Smooth muscle cell of the brain vasculature (primary cell): Measurements from ENCODE around the gene LHPP.

ENCODE experiments used
- DNase-seq: peaks from one replicate; pipeline ENCODE4 v3.0.0-alpha.2; 2012; ENCODE audit warnings: low read depth, low spot score

The LHPP gene

DNA sequence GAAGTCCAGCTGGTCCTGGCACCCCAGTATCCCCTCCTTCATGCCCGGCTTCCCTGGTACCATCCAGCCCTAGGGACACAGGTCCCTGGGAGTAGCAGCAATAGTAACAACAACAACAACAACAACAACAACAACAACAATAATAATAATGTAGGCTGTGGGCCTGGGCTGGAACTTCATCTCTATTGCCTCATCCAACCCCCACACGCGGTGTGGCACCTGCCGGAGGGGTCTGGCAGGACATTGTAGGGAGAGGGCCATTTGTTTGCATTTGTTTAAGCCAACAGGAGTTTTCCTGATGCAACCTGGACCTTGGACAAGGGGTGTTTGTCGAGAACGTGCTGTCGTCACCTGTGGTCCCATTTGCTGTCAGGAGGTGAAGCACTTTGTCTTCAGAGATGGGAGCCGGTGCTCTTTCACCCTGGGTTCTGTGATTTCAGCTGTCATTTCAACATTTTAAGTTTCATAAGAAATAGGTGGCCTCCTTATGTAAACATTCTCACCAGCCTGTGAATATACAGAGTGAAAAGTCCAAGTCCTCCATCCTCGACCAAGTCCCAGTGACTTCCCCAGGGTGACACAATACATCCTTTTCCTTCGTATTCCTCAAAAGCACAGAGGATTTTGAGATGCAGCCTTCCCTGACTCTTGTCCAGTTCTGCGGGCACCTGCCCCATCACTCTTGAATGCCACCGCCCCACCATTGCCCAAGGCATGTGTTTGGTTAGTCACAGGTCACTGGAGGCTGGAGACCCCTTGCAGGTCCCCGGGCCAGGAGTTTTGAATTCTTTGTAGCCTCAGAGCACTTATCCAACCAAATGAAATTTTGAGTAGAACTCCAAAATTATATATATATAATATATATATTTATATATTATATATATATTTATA is 9.2 kb downstream of the LHPP start:
- no peak for DNase-seq

DNA sequence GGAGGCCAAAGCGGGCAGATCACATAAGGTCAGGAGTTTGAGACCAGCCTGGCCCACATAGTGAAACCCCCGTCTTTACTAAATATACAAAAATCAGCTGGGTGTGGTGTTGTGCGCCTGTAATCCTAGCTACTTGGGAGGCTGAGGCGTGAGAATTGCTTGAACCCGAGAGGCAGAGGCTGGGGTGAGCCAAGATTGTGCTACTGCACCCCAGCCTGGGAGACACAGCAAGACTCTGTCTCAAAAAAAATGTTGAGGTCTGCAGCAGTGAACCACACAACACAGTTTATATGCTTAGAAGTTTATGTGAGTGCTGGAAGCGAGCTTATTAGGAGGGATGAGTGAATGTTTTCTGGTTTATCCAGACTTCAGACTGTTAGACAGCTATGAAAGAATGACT is 10.4 kb downstream of the LHPP start:
- no peak for DNase-seq

DNA sequence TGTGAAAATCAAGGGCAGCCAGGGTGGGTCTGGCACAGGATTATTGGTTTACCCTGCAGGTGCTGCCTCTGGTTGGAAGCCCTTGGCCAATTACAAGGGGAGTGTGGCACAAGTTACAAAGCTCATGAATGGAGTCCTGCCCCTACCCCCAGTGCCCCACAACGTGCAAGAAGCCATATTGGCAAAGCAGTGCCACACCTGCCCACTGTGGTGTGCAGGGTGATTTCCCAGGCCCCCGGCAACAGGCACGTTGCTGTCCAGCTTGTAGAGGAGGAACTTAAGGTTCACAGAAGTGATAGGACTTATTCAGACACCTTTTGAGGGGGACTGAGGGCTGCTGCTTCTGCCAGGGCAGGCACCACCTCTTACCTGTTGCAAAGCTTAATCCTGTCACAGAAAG is 11.4 kb downstream of the LHPP start:
- DNase-seq = no peak

DNA sequence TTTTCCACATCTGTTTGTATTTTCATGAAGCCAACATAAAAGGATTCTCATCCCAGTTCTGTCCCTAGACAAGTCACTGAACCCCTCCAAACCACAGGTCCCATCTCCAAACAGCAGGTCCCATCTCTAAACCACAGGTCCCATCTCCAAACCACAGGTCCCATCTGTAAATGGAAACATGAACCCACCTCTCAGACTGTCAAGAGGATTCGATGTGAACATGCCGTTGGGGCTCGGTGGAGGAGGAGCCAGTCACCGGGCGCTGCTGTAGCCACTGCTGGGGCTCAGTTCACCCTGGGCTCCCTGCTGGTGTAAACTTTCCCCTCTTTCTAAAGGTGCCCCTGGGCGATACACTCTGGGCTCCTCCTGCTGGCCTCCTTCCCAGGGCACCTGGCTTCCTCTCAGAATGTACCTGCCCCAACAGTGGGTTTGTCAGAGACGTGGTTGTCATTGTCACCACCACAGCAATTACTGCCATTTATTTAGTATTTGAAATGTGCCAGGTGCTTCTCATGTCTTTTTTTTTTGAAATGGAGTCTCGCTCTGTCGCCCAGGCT is 13.0 kb downstream of the LHPP start:
- DNase-seq = no peak

DNA sequence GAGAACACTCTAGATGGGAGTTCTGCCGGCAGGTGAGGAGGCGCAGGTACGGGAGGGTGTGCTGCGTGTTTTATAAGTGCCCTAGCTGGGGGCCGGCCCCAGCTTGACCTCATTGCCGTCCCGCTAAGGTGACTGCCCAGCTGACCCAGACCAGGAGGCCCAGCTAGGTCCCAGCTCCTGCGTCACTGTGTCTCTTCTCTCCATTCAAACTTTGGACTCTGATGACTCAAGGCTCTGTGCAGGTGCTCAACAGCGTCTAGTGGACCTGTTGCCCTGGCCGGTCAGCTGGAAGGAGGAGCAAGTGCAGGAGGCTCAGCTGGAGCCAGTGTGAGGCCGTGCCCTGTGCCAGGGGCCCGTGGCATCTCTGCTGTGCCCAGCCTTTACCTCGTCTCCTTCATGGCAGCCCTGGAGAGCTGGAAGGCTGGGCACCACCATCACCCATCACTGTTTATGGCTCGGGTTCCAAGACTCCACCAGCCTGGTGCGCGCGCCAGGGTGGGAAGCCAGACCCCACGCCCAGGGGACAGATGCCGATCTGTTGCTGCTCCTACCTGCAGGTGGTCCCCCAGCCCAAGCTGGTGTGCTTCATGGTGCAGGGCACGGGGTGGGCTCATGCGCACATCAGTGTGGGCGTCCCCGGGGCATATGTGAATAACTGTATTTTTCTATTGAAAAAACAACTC is 14.6 kb downstream of the LHPP start:
- no peak for DNase-seq

DNA sequence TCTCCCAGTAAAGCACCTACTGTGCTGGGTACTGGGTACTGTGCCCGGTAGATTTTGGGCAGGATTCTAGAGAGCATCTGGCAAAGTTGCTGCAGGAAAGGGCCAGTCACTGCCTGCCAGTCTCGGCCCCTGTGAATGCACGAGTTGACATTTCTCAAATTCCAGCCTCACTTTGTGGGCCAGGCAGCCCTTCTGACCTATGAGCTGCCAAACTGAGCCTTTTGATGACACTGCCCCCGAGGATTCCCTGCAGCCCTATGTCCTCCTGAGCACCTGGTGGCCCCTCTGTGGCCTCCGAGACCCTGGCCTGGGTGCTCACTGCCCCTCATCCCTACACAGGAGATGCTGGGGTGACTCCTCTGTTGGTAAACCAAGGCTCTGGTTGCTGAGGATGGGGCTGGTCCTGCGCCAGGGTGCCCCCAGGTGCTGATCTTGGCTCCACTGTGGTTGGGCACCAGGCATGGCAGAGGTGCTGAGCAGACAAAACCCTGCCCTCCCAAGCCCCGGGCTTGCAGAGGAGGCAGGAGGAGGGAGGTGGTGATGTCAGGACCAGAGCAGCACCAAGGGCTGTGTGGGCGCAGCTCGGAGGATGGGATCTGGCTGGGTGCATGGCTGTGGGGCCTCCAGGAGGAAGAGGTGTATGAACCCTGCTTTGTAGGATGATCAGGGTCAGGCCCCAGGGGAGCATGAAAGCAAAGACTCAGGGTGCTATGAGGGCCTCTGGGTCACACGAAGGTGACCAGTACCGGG is 16.2 kb downstream of the LHPP start:
- no peak for DNase-seq

DNA sequence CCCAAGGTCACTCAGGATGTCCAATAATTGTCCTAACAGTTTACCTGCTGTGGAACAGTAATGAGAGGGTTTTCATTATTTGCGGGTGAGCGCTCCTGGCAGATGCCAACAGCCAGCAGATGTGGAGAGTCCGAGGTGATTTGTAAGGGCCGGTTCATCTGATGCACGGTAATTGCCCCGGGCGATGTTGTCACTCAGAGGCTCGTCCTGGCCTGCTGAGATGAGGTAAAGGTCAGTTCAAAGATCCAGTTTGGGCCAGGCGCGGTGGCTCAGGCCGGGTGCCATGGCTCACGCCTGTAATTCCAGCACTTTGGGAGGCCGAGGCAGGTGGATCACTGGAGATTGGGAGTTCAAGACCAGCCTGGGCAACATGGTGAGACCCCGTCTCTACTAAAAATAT is 16.9 kb downstream of the LHPP start:
- DNase-seq = no peak

DNA sequence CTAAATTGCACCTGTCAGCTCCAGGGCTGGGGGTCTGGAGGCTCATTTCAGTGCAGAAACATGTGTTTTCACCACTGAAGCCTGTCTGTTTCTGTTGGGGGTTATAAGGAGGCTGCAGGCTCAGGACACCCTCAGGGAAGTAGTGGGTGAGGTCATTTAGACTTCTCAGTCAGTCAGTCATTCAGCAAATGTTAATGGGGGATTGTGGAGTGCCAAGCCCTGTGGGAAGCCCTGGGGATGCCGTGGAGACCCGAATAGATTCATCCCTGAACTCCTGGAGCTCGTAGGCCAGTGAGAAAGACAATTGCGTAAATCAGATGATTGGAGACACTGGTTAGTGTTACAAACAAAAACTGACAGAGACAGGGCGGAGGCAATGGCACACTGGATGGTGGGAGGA is 19.2 kb downstream of the LHPP start:
- no peak for DNase-seq

DNA sequence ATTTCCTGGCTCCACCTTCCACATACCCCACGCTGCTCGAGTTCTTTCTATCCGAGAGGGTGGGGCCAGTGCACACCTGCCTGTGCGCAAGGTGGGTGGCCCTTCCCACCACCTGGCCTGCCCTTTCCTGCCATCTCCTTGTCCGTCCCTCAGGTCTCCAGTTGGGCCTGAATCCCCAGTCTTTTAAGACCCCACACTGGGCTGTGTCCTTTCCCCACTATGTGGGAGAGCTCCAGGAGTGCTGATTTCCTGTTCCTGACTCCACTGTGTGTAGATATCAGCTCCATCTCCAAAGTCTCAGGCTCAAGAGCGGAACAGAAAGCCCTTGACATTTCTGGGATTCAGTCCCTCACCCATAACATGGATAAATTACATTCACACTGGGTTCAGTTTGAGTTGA is 20.1 kb downstream of the LHPP start:
- no peak for DNase-seq

DNA sequence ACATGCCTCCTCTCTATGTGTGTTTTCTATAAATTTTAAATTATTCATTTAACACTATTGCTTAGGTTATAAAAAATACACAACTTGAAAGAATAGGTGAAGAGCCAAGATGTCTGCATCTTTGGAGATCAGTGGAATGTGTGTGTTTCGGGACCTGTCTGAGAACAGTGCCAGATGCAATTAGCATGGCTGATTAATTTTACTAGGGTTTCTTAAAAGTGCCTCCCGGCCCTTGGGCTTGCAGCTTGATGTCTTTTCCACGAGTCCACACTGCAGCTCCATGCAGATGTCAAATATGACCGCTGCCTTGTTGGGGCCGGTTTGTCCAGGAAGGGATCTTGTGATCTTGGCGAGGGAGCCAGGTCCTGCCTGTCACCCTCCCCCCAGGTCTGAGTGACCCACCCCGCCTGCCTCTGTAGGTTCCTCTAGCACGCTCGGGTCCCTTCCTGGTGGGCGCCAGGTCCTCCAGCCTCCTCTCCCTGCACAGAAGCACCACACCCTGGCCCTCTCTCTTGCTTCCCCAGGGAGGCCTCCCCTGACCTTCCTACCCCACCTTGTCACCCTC is 20.7 kb downstream of the LHPP start:
- no peak for DNase-seq

DNA sequence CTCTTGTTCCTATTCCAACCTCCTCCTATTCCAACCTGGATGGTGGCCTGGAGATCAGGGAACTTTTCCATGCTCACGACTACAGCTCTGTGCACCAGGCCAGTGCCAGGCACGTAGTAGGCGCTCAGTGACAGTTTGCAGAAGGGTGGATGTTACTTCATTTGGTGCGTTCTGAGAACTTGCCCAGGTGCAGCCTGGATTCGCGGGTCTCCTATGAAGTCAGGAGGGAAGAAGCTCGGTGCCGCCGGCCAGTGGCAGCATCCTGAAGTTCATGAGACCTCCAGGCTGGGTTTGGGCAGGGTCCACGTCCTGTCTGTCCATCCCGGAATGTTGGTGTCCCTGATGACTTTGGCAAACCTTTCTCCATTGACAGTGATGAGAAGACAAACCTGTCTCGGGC is 21.3 kb downstream of the LHPP start:
- no peak for DNase-seq

DNA sequence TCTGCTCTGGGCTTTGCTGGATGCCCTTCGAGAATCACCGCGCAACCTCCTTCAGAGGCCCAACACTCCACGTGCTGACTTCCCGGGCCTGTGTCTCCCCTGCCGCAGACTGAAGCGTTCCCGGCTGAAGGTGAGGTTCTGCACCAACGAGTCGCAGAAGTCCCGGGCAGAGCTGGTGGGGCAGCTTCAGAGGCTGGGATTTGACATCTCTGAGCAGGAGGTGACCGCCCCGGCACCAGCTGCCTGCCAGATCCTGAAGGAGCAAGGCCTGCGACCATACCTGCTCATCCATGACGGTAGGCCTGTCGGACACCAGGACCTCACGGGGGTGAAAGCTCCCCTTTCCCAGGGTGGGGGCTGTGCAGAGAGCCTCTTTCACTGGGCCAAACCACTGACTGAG is 22.4 kb downstream of the LHPP start:
- DNase-seq = no peak

DNA sequence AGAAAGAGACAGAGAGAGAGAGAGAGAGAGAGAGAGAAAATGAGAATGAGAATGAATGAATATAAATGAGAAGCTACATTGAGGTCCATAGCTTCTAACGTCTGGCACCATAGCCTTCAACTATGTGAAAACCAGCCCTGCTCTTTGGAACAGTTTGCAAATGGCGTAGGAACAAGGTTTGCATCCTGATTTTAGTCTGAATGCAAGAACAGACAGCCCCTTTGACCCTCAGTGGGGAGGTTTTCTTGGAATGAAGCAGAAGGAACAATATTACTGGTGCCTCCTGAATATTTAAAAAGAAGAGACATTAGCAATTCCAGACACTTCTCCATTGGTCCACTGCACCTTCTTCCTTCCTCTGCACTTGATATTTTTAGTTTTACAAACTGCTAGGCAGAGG is 23.0 kb downstream of the LHPP start:
- DNase-seq = no peak

DNA sequence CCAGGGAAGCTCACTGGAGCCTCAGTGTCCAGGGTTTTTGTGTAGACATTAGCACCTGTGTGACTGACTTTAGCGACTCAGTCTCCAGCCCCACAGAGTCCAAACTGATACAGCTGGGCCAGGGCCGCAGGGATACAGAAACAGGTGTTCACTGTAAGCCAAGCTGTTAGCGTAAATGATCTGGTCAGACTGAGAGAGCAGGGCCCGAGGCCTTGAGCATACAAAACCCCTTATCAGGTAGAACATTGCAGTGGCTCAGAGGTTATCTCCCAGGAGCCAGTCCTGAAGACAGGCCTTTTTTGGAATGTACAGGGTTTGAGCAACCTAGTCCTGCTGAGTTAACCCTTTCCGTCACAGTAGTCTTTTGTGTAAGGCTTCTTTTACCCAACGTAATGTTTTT is 25.0 kb downstream of the LHPP start:
- DNase-seq = no peak

DNA sequence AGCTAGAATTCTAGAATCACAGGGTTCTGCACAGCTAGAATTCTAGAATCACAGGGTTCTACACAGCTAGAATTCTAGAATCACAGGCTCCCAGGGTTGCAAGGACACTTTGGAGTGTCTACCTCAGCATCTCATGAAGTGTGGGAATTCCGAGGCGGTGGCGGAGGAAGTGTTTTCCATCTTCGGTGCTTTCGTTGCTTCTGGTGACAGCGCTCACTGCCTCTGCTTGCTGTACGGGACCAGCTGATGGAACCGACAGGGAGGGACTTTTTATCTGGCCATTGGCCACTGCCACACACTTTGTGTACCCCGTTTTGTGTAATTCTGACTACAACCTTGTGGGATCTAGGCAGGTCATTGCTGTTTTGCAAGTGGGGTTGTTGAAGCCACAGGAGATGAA is 29.5 kb downstream of the LHPP start:
- DNase-seq = no peak

DNA sequence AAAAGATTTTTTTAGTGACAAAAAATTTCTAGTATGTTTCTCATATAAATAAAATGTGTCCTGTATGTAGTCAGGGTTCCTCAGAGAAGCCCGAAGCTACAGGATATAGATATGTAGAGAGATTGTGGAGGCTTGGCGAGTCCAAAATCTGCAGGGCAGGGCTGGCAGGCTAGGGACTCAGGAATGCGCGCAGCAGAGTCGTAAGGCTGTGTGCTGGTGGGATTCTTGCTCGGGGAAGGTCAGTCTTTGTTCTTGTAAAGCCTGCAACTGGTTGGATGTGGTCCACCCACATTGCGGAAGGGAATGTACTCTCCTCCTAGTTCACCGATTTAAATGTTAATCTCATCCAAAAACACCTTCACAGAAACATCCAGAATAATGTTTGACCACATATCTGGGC is 30.6 kb downstream of the LHPP start:
- no peak for DNase-seq

DNA sequence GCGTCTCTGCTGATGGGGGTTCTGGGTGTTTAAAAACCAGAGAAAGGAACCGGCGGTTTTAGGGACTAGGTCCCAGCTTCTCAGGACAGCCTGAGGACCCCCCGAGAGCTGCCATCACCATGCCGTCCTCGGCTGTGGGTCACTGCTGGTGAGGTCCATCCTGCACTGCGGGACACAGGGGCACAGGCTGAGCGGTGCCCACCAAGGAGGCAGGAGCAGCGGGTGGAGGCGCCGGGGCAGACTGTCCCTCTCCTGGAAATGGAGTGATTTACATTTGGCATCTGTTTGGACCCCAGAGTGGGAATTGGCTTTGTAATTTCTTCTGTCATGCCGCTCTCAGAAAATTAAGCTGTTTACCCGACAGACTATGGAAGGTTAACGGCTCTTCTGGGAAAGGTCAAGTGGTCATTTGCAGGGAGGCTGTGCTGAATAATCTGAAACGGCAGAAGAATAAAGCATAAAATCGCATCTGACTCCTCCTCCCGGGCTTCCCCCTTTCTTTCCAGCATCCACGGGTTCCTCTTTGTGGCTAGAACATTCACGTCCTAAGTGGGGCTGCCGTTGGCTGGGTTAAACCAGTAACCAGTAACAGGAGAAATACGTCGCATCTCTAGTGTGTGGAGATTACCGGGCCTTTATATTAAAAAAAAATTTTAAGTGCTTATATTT is 31.7 kb downstream of the LHPP start:
- DNase-seq = no peak

DNA sequence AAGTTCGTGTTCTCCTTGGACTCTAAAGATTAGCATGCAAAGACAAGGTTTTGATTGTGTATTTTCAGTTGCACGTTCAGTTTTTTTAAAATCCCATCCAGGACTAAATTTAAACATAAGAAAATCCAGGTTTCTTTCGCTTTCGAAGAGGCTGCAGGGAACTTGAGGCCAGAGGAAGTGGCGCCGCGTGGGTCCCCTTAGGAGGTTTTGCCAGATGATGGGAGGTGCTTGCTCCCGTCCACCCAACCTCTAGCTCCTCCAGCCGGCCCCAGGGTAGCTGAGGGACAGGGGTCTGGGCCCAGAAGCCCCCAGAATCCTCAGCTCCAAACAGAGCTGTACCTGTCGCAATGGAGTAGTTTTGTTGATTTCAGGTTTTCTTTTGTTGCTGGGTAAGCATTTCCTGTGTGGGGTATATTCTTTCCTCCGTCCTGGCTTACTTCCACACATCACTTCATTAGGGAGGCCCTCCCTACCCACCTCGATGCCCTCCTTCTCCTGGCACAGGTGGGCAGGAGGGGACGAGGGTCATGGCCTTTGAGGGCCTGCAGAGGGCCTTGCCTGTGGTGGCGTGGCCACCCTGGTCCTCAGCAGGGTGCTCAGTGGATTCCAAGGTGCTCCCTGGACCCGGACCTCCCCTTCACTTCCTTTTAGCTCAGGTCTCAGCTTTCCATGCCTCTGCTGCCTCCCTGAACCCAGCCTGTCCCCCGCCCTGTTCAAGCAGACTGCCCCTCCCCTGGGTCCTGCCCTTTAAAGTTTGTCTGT is 32.6 kb downstream of the LHPP start:
- no peak for DNase-seq

DNA sequence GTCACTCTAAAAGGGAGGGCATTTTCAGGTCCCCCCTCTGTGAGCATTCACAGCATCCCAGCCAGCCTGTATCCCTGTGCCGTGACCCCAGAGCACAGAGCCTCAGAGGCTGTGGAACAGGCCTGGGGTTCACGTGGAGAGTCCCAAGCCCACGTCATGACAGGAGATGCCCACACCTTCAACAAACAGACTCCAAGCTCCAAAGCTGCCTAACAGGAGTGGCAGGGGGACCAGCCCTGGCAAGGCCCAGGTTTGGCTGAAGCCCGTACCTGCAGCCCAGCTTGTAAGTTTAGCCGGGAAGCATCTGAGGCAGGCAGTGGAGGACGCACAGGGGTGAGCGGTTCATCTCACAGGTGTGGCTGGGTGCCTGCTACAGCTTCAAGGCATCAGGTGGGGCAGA is 33.5 kb downstream of the LHPP start:
- DNase-seq = no peak

DNA sequence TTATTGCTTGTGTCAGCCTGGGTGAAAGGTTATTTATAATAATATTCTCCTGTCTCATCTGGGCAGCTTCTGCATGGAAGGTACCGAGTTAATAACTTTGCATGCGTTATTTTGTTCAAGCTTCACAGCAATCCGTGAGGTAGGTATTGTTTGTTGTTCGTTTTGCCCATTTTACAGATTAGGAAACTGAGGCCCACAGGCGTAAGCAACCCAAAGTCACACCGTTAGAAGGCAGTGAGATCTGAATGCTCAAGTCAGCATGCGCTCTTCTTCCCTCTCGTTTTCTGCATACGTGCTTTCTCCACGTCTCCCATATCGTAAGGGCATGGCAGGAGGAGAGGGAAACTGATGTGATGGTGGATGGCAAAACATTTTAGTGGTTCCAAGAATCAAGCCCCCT is 34.1 kb downstream of the LHPP start:
- DNase-seq = no peak

DNA sequence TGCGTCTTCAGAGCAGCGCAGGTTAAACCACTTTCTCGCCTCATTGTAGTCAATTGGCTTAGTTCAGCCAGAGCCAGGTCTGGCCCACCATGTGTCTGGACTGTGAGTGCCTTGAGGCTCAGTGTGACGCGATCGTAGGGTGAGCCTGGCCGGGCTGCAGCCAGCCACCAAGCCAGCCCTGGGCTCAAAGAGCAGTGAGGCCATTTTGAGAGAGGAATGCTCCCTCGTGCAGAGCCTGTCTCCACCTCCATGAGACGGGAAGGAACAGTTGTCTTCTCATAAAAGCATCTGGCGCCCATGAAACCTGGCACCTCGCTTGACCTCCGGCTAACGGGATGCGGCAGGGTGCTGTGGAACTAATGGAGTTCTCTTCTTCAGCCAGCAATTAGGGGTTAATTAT is 34.5 kb downstream of the LHPP start:
- no peak for DNase-seq
